SK-N-SH (cell line): ENCODE measurements around the gene C4A. TPM values are rescaled to one million over a fixed set of nuclear protein-coding genes. Genes with fewer than 3 reads are reported as not detected.

ENCODE experiments used
- CHD2 ChIP-seq: fragments of 150-350 bp; IDR thresholded peaks from 2 replicates; pipeline ENCODE4 v1.6.1; 2018; ENCODE audit warnings: low read length; ENCODE audit not compliant: partially characterized antibody
- ELF1 ChIP-seq: IDR thresholded peaks from 2 replicates; pipeline ENCODE4 v1.4.0; 2012
- EP300 ChIP-seq, 2 experiments: IDR thresholded peaks; 2 replicates each; pipeline versions ENCODE4 v1.4.0 to v1.6.1; 2012; ENCODE audit warnings: borderline replicate concordance in 1 of 2, low read depth in 1 of 2, low read length in 1 of 2
- FOSL2 ChIP-seq: IDR thresholded peaks from 2 replicates; pipeline ENCODE4 v1.4.0; 2012; ENCODE audit warnings: low read depth, mild to moderate bottlenecking, moderate library complexity, borderline replicate concordance
- JUND ChIP-seq: IDR thresholded peaks from 2 replicates; pipeline ENCODE4 v1.4.0; 2012
- MXI1 ChIP-seq: IDR thresholded peaks from 2 replicates; pipeline ENCODE4 v1.6.1; 2012; ENCODE audit warnings: mild to moderate bottlenecking, low read depth, low read length, improper control_type of control experiment
- NFIC ChIP-seq: IDR thresholded peaks from 2 replicates; pipeline ENCODE4 v1.4.0; 2012; ENCODE audit warnings: borderline replicate concordance
- POLR2AphosphoS5 ChIP-seq: IDR thresholded peaks from 2 replicates; pipeline ENCODE4 v1.6.1; 2012; ENCODE audit warnings: low read depth, low read length
- RAD21 ChIP-seq: IDR thresholded peaks from 2 replicates; pipeline ENCODE4 v1.6.1; 2012; ENCODE audit warnings: mild to moderate bottlenecking, low read length
- SMC3 ChIP-seq: IDR thresholded peaks from 2 replicates; pipeline ENCODE4 v1.6.1; 2012; ENCODE audit warnings: low read depth, low read length, improper control_type of control experiment
- polyA plus RNA-seq, 3 experiments: library from polyadenylated mRNA; depleted of rRNA; stranded (reverse); fragments of >200 nt; gene quantifications; 2 replicates each; pipeline ENCODE4 v1.2.3, GENCODE V29; 2012
- TF ChIP-seq, protein P1 (sequence below): IDR thresholded peaks from 2 replicates; pipeline ENCODE4 v1.6.1; 2012; ENCODE audit warnings: mild to moderate bottlenecking, low read depth, low read length, moderate library complexity
- TF ChIP-seq, protein P2 (sequence below): IDR thresholded peaks from 2 replicates; pipeline ENCODE4 v1.4.0; 2012; ENCODE audit warnings: low read depth, borderline replicate concordance
- TF ChIP-seq, protein P3 (sequence below): fragments of 150-350 bp; IDR thresholded peaks from 2 replicates; pipeline ENCODE4 v1.6.1; 2016; ENCODE audit warnings: mild to moderate bottlenecking, low read depth, low read length
- TF ChIP-seq, protein P4 (sequence below): fragments of 150-350 bp; IDR thresholded peaks from 2 replicates; pipeline ENCODE4 v1.6.1; 2017; ENCODE audit warnings: antibody characterized with exemption, low read length, low read depth, borderline replicate concordance
- TF ChIP-seq, protein P5 (sequence below): IDR thresholded peaks from 2 replicates; pipeline ENCODE4 v1.4.0; 2012; ENCODE audit warnings: low read depth

C4A gene
- polyA plus RNA-seq, 1 of the 3 experiments (the other 2 are of a cell fraction), result 11.4 TPM

DNA sequence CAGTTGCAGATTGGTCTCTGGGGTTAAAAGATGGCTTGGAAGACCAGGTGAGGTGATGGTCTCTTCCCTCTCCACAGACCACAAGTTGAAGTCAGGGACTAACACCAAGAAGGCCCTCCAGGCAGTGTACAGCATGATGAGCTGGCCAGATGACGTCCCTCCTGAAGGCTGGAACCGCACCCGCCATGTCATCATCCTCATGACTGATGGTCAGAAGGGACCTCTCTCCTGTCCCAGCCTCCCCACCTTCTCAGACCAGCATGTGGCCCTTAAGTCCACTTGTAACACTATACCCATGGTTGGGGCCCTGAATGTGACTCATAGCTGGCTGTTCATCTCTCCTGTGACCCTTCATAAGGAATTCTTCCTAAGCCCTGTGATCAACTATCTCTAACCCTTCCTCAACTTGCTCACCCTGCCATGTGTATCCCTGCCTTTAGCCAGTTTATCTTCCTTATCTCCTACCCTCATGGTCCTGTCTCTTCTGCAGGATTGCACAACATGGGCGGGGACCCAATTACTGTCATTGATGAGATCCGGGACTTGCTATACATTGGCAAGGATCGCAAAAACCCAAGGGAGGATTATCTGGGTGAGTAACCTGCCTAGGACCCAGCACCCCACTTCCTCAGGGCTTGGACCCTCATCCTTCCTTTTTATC is 33.0 kb upstream of the C4A start (continued):
- TF ChIP-seq, protein P1, sequence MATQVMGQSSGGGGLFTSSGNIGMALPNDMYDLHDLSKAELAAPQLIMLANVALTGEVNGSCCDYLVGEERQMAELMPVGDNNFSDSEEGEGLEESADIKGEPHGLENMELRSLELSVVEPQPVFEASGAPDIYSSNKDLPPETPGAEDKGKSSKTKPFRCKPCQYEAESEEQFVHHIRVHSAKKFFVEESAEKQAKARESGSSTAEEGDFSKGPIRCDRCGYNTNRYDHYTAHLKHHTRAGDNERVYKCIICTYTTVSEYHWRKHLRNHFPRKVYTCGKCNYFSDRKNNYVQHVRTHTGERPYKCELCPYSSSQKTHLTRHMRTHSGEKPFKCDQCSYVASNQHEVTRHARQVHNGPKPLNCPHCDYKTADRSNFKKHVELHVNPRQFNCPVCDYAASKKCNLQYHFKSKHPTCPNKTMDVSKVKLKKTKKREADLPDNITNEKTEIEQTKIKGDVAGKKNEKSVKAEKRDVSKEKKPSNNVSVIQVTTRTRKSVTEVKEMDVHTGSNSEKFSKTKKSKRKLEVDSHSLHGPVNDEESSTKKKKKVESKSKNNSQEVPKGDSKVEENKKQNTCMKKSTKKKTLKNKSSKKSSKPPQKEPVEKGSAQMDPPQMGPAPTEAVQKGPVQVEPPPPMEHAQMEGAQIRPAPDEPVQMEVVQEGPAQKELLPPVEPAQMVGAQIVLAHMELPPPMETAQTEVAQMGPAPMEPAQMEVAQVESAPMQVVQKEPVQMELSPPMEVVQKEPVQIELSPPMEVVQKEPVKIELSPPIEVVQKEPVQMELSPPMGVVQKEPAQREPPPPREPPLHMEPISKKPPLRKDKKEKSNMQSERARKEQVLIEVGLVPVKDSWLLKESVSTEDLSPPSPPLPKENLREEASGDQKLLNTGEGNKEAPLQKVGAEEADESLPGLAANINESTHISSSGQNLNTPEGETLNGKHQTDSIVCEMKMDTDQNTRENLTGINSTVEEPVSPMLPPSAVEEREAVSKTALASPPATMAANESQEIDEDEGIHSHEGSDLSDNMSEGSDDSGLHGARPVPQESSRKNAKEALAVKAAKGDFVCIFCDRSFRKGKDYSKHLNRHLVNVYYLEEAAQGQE, result no peak
- TF ChIP-seq JUND, result peak; percentile 19
- TF ChIP-seq POLR2AphosphoS5, result peak; percentile 40
- no peak for TF ChIP-seq ELF1
- no peak for TF ChIP-seq MXI1
- no peak for TF ChIP-seq FOSL2
- TF ChIP-seq RAD21, result no peak
- TF ChIP-seq, protein P2, sequence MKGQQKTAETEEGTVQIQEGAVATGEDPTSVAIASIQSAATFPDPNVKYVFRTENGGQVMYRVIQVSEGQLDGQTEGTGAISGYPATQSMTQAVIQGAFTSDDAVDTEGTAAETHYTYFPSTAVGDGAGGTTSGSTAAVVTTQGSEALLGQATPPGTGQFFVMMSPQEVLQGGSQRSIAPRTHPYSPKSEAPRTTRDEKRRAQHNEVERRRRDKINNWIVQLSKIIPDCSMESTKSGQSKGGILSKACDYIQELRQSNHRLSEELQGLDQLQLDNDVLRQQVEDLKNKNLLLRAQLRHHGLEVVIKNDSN, result no peak
- TF ChIP-seq SMC3, result no peak
- TF ChIP-seq CHD2, result no peak
- TF ChIP-seq, protein P3, sequence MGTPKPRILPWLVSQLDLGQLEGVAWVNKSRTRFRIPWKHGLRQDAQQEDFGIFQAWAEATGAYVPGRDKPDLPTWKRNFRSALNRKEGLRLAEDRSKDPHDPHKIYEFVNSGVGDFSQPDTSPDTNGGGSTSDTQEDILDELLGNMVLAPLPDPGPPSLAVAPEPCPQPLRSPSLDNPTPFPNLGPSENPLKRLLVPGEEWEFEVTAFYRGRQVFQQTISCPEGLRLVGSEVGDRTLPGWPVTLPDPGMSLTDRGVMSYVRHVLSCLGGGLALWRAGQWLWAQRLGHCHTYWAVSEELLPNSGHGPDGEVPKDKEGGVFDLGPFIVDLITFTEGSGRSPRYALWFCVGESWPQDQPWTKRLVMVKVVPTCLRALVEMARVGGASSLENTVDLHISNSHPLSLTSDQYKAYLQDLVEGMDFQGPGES, result no peak
- no peak for TF ChIP-seq NFIC
- TF ChIP-seq, protein P4, sequence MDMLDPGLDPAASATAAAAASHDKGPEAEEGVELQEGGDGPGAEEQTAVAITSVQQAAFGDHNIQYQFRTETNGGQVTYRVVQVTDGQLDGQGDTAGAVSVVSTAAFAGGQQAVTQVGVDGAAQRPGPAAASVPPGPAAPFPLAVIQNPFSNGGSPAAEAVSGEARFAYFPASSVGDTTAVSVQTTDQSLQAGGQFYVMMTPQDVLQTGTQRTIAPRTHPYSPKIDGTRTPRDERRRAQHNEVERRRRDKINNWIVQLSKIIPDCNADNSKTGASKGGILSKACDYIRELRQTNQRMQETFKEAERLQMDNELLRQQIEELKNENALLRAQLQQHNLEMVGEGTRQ, result no peak
- TF ChIP-seq EP300 (IDR thresholded peaks at IDR 0.05; ENCODE audit: borderline replicate concordance in 1 of 2, low read depth in 1 of 2, low read length in 1 of 2), result no peak
- TF ChIP-seq, protein P5, sequence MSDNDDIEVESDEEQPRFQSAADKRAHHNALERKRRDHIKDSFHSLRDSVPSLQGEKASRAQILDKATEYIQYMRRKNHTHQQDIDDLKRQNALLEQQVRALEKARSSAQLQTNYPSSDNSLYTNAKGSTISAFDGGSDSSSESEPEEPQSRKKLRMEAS, result 0 out of 2 replicates have a peak, but pooled peaks have one; percentile 27
- TF ChIP-seq, all 33 proteins: peak for 4
